Fibroblast of the conjunctiva (primary cell): ENCODE measurements around the gene LYPD3.
"Not testable (repeated sequence)": the region's sequence is repeated elsewhere in the genome, so short reads cannot be mapped to it uniquely, and the experiment has no call there.

Experiments
- DNase-seq: peaks from one replicate; pipeline ENCODE4 v3.0.0-alpha.2; 2010; ENCODE audit warnings: low read depth

LYPD3 gene

DNA sequence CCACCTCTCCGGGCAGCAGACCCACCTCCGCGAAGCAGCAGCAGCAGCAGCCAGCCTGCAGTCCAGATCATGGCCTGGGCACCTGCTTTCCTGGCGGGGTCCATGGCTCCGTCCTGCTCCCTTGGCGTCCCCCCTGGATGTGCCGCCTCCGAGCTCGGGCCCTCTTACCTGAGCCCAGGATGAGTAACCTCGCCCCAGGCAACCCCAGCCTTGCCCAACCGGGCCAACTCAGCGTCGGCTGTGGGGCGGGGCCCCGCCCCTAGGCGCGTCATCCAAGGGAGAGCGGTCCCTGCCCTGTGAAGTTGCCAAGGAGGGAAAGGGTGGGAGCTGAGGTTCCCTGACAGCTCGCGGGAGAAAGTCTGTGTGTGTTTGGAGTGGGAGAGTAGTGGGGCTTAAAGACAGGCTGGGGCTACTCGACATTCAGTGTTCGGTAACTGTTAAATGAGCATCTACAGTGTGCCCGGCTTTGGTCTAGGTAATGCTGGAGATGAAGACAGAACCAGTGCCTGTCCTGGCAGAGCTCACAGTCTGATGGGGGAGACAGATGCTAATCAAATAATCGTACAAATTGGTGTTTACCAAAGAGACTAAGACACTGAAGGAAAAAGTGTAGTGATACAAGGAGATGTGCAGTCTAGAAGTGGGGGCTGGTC lies at the start of gene LYPD3:
TSS of gene LYPD3 (minus strand) at position 141 of the 653 bp plus-strand sequence. CDS start at position 104, 37 bp downstream.
- DNase-seq: no peak

DNA sequence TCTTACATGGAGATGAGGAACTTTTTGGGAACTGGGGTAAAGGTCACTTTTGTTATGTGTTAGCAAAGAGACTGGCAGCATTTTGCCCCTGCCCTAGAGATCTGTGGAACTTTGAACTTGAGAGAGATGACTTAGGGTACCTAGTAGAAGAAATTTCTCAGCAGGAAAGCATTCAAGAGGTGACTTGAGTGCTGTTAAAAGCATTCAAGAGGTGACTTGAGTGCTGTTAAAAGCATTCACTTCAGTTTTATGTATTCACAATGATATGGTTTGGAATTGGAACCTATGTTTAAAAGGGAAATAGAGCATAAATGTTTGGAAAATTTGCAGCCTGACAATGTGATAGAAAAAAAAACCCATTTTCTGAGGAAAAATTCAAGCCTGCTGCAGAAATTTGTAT lies 47.0 kb upstream of the LYPD3 start:
- not testable (repeated sequence) for DNase-seq

DNA sequence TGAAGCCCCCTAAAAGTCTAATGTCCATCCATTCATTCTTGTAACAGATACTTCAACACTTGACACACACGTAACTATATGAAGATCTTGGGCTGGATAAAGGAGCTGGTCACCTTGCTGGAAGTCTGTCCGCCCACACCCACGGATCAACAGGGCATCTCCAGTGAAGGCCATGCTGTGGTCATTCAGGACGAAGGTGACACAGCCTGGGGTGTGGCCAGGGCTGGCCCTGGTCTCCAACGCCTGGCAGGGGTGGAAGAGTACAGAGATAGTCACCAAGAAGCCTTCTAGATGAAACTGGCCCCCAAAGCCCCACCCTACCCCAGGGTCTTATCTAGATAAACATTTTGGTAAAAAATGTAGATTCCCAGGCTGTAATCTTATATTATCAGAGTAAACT lies 45.9 kb upstream of the LYPD3 start:
- no peak for DNase-seq

DNA sequence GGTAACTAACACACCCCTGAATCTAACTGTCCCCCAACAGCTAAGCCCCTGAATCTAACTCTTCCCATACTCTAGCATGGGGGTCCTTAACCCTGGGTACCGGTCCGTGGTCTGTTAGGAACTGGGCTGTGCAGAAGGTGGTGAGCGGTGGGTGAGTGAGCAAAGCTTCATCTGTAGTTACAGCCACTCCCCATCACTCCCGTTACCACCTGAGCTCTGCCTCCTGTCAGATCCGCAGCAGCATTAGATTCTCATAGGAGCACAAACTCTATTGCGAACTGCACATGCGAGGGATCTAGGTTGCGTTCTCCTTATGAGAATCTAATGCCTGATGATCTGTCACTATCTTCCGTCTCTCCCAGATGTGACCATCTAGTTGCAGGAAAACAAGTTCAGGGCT lies 45.3 kb upstream of the LYPD3 start:
- no peak for DNase-seq

DNA sequence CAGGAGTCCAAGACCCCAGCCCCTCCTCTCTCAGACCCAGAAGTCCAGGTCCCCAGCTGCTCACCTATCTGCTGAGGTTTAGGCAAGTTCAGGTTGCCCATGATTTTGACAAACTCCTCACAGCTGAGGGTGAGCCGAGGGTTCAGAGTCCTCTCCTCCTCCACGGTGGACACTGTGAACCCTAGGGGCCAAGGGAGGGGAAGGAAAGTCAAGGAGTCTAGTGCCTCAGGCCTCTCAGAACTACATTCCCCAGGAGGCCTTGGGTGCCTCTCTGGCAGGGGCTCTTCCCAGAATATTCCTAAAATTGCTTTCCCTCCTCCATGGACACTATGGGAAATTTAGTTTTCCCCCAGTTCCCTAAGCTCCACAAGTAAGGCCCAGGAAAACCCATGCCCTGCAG lies 42.5 kb upstream of the LYPD3 start:
- no peak for DNase-seq

DNA sequence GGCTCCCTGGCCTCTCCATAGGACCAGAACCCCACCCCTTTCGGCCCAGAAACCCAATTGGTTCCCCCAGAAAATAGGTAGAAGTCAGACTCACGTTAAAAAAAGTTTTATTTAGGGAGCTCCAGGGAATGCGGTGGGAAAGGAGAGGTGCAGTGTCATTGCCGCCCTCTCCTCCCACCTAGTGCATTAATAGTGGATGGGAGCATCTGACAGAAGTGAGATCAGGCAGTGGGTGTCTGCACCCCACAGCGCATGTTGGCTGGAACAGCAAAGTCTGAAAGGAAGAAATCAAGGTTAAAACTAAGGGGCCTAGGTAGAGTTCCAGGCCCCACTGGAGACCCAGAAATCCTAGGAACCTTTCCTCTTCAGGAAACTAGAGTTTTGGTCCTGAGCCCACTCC lies 41.2 kb upstream of the LYPD3 start:
- no peak for DNase-seq

DNA sequence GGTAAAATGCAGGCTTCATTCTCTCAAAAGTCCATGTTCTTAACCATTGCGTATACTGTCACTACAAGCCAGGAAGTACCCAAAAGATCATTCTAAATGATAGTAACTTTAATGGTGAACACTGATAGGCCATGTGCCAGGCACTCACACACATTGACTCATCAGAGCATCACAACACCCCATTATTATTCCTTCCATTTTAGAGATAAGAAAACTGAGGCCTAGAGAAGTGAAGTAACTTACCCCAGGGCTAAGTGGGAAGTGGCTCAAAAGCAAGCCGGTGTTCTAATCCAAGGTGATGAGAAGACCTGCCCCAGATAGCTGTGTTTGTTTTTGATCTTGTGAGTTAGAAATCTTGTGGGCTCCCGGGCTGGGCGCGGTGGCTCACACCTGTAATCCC lies 40.5 kb upstream of the LYPD3 start:
- no peak for DNase-seq

DNA sequence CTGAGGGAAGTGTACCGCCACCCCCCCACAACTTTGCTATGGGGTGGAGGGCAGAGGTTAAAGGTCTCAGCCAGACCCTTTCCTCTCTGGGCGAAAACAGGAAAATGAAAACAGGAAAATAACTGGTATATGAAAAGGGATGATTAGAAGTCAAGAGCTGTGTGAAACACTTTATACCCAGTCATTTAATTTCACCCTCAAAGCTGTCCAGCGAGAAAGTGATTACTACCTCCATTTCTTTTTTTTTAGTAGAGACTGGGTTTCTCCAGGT lies 39.7 kb upstream of the LYPD3 start:
- DNase-seq: no peak

DNA sequence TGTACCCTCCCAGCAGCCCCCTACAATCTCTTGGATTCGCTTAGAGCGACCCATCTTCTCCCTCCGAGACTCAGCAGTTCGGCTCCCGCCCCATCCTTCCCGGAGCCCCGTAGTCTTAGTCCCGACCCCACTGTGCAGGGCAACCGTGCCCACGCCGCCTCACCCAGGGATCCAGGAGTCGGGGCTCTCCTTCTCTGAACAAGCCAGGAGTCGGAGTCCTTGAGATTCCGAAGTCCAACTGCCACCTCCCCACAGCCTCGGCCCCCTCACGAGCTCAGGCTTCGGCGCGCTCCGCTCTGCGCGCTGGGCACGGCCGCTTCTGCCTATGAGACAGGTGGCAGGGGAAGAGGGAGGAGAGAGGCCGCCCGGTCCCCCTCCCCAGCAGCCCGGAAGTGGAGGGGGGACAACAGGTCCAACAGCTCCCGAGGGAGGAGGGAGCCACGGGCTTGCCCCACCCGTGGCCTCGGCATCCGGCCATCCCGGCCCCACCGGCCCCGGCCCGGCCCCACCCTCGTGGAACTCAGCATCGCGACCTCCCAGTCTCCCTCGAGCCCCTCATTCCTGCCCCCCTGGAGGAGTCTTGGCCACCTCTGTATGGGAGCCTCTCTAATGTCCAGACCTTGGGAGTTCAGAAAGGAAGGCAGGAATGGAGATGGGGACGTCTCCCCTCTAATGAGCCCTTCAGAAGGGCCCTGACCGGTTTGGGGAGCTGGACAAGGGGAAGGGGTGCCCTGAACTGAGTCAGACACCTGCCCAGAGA lies 39.2 kb upstream of the LYPD3 start, which contains the start of gene PHLDB3:
TSS of gene PHLDB3 (minus strand) at position 321 of the 760 bp plus-strand sequence. CDS start 628 bp downstream, outside the sequence.
- no peak for DNase-seq

DNA sequence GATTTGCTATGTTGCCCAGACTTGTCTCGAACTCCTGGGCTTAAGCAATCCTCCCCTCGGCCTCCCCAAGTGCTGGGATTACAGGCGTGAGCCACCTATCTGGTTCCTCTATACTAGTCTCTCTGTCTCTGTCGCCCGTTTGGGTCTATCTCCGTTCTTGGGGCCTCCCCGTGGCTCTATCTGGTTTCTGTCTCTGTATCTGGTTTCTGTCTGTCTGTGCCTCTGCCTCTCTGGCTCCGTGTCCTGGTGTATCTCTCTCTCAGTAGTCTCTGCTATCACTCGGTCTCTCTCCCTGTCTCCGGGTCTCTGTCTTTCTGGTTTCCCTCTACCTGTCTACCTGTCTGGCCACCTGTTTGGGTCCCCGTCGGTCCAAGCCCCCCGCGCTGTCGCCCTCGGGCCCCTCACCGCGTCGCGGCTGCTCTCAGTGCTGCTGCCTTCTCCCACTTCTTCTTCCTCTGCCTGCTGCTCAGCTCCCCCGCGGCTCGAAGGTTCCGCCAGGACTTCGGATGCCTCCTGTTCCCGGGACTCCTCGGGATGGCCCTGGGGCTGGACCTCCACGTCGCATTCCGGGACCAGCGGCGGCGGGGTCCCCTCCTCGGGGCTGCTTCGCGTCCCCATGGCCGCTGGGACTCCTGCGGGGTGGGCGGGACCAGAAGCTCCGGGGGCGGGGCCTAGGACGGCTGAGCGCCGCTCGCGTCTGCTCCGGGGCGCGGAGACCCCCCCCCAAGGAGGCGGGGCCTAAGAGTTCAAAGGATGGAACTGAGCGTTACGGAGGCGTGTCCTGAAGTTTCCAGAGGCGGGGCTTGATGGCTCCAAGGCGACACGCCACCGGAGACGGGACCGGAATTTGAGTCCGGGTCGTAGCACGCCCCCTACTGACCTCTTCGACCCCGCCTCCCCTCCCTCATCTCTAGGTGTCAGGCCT lies 38.4 kb upstream of the LYPD3 start:
- peak; percentile 76 for DNase-seq

DNA sequence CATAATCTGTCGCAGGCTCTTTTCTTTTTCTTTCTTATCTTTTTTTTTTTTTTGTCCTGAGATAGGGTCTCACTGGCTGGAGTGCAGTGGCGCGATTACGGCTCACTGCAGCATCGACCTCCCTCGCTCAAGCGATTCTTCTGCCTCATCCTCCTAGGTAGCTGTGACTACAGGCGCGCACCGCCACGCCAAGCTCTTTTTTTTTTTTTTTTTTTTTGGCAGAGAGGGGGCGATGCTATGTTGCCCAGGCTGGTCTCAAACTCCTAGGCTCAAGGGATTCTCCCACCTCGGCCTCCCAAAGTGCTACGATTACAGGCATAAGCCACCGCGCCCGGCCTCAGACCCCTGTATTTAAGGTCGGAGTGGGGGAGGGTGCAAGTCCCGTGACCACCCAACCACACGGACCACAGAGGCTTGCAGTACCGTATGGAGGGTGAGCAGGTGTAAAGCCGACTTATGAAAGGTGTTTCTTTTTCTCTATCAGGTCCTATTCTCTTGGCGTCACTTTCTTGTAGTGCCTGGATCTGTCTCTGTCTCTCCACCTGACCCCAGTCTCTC lies 37.1 kb upstream of the LYPD3 start:
- no peak for DNase-seq

DNA sequence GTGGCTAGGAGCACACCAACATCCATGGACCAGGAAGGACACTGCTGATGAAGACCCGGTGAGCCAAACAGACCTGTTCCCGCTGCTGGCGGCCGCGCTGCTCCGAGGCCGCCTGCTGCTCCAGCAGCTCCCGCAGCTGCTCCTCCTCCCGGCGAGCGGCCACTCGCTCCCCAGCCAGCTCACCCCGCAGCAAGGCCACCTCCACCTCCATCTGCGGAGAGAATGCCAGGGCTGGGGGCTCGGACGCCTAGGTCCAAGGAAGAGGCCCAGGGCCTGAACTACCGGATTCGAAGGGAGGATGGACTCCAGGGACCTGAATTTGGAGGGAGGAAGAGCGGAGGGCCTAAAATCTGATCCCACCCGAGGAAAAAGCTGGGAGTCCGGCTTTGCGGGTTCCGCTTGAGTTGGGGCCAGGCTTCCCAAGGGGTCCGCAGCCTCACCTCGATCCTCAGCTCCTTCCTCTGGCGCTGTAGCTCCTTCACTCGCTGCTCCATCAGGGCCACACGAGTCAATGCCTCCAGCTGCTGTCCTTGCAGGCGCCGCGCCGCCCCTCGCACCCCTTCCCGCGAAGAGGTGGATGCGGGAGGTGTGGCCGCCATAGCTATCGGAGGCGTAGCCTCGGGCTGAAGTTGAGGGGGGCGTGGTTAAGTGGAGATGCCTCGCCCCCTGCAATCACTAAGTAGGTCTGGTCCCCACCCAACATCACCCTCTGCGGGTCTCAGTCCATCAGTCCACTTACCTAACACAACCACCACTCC lies 36.4 kb upstream of the LYPD3 start:
- DNase-seq: no peak

DNA sequence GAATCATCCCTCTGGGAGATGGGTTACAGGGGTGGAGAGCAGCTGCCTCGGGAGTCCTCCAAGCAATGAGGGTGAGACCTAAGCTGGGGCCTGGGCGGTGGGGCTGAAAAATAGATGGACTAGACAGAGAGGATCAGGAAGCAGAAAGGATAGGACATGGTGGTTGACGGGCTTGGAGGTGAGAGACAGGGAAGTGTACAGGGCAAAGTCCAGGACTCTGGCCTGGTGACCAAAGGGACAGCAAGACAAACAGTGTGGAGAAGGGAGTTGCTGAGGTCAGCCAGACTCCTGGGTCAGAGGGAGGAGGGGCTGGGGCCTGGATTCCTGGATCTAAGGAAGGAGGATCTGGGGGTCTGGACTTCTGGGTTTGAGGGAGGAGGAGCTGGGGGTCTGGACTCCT lies 33.6 kb upstream of the LYPD3 start:
- DNase-seq: no peak

DNA sequence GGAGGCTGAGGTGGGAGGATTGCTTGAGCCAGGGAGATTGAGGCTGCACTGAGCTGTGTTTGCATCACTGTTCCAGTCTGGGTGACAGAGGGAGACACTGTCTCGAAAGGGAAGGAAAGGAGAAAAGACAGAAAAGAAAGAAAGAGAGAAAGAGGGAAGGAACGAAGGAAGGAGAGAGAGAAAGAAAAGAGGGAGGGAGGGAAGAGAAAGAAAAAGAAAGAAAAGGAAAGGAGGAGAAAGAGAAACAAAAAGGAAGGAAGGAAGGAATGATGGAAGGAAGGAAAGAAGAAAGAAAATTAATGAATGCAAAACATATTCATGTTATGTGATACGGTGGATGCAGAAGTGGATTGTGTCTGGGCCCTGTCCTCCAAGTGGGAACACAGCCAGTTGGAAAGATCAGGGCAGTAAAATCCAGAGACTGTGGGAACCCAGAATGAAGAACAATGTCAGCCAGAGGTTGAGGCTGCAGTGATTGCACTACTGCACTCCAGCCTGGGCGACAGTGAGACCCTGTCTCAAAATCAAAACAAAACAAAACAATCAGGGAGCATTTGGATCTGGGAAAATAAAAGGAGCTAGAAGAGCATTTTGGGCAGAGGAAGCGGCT lies 32.9 kb upstream of the LYPD3 start:
- DNase-seq: no peak

DNA sequence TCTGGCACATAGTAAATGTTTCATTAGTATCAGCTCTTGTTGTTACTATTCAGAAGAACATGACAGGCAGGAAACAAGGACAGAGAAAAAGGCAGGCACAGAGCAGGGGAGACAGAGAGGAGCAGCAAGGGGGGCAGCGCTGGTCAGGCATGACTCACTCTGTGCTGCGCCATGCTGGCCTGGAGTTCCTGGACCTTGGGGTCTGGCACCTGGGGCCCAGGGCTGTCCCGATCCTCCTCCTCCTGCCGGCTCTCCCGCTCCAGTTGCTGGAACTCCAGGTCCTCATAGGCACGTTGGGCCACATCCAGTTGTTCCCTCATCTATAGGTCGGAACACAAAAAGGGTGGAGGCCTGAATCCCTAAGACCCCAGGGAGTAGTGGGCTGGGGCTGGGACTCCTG lies 31.6 kb upstream of the LYPD3 start:
- DNase-seq: no peak

DNA sequence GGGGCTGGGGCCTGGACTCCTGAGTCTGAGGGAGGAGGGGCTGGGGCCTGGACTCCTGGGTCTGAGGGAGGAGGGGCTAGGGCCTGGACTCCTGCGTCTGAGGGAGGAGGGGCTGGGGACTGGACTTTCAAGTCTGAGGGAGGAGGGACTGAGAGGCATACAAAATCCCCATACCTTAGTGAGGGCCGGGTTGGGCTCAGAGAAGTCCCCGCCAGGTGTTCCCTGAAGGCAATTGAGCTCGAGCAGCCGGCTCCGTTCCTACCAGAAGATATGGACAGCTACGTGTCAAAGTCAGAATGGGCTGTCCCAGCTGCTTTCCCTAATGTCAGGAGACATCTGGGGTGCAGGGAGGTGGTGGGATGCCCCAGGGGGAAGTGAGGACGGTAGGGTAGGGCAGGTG lies 29.7 kb upstream of the LYPD3 start:
- no peak for DNase-seq

DNA sequence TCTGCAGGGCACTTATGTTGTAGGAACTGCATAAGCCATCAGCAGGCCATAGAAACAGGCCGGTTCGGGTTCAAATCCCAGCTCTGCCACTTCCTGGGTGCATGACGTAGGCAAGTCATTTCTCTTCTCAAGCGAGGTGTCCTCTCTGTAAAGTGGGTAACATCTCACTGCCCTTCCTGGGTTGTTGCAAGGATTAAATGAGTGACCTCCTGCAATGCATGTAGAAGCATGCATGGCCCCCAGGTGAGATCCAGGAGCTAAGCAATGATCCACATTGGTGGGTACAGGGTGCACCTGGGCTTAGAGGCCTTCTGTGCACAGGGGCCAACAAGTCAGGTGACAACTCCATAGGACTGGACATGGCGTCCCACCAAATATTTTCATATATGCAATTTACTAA lies 25.4 kb upstream of the LYPD3 start:
- no peak for DNase-seq

DNA sequence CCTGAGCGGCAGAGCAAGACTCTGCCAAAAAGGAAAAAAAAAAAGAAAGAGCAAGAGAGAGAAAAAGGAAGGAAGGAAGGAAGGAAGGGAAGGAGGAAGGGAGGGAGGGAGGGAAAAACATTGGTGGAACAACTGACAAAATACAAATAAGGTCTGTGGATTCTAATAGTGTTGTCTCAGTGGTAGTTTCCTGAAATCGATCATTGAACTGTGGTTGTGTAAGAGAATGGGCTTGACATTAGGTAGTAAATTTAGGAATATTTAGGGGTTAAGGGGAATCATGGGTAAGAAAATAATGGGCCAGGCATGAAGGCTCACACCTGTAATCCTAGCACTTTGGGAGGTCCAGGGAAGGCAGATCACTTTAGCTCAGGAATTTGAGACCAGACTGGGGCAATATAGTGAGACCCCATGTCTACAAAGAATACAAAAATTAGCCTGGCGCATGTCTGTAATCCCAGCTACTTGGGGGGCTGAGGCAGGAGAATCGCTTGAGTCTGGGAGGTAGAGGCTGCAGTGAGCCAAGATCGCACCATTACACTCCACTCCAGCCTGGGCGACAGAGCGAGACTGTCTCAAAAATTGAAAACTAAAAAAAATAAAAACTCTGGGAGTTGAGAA lies 24.7 kb upstream of the LYPD3 start:
- no peak for DNase-seq

DNA sequence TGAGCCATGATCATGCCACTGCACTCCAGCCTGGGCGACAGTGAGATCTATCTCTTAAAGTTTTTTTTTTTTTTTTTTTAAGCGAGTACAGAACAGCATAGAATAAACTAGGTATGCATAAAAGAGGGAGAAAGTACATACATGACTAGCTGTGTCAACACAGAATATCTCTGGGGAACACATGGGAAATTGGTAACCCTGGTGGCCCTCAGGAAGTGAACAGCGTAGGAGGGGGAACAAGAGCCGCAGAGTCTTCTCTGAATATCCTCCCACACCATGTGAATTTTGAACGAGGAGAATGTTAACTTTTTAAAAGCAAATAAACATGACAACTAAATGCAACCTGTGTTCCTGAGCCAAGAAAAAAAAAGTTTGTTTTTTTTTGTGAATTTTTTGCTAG lies 23.9 kb upstream of the LYPD3 start:
- DNase-seq: no peak

DNA sequence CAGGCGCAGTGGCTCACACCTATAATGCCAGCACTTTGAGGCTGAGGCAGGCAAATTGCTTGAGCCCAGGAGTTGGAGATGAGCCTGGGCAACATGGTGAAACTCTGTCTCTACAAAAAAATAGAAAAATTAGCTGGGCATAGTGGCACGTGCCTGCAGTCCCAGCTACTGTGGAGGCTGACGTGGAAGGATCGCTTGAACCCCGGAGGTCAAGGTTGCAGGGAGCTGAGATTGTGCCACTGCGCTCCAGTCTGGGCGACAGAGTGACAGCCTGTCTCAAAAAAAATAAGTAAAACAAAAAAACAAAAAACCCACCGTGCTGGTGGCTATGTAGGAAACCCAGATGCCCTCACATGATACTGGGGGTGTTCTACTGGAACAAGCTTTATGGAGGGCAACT lies 22.8 kb upstream of the LYPD3 start:
- no peak for DNase-seq

DNA sequence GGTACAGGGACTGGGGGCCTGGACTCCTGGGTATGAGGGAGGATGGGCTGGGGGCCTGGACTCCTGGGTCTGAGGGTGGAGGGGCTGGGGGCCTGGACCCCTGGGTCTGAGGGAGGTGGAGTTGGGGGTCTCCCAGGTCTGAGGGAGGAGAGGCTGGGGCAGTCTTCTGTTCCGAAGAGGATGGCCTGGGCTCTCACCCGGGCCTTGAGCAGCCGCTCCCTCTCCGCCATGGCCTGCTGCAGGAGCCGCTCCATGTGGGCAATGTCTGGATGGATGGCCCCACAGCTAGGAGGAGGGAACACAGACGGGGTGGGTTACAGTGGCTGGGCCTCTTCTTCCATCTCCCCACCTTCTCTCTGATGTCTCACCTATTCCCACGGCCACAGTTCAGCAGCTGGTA lies 21.0 kb upstream of the LYPD3 start:
- no peak for DNase-seq
